GM18502 (cell line): ENCODE data around the gene FGF7.
"Not testable (repeated sequence)": the region's sequence is repeated elsewhere in the genome, so short reads cannot be mapped to it uniquely, and the experiment has no call there.

ENCODE experiments used
- ATAC-seq: cut with Tn5 transposase; IDR thresholded peaks from one replicate; pipeline ENCODE4 v1.9.1; 2021; ENCODE audit warnings: mild to moderate bottlenecking; ENCODE audit not compliant: unreplicated experiment, poor library complexity

FGF7 gene, protein sequence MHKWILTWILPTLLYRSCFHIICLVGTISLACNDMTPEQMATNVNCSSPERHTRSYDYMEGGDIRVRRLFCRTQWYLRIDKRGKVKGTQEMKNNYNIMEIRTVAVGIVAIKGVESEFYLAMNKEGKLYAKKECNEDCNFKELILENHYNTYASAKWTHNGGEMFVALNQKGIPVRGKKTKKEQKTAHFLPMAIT

DNA sequence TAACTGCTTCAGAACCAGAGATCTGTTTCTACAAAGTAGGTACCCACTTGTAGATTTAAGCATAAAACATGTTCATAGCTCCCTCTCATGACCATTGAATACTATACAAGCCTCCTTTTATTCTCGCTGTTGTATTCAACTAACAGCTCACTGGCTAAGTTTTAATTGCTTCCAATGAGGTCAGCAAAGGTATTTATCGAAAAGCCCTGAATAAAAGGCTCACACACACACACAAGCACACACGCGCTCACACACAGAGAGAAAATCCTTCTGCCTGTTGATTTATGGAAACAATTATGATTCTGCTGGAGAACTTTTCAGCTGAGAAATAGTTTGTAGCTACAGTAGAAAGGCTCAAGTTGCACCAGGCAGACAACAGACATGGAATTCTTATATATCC, at the start of gene FGF7:
FGF7 (plus strand) TSS at position 222 of the 400 bp plus-strand sequence. CDS start 1,056 bp downstream, outside the sequence.
- no peak for ATAC-seq

DNA sequence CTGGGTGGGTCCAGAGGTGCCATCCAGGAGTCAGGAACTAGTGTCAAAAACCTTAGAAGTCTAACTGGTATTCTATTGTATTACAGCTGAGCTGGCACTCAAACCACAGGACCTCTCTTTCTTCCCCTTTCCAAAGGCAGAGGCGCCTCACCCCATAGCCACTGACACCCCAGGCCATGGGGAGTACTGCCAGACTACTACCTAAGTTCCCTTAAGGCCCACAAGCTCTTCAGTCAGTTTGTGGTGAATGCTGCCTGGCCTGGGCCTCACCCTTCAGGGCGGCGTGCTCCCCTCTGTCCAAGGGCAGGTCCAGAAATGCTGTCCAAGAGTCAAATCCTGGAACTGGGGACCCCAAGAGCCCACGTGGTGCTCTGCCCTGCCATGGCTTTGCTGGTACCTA, 43.0 kb upstream of the FGF7 start:
- no peak for ATAC-seq

DNA sequence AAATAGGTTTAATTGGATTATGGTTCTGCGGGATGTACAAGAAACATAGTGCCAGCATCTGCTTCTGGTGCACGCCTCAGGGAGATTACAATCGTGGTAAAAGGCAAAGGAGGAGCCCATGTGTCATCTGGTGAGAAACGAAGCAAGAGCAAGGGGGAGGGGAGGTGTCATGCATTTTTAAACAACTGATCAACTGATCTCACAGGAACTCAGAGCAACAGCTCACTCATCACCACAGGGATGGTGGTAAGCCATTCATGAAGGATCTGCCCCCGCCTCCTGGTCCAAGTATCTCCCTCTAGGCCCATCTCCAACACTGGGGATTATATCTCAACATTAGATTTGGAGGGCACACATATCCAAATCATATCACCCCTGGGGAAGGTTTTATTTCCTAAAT, 42.1 kb upstream of the FGF7 start:
- ATAC-seq, result no peak

DNA sequence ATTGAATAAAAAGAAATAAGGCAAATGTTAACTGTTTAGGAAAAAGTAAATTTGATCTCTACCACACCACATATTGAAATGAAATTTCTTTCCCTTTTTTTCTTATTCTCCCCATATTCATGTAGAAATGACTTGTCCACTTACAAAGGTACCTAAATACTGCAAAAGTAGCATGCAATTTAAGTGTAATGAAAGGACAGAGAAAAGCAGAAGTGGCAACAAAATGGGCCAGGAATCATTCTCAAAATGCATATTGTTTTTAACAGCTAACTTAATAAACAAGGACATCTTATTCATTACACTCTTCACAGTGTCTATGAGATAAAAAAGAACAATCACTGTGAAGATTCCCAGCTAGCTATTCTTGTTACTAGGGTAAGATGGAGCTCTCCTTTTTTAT, 40.6 kb upstream of the FGF7 start:
- ATAC-seq, result no peak

DNA sequence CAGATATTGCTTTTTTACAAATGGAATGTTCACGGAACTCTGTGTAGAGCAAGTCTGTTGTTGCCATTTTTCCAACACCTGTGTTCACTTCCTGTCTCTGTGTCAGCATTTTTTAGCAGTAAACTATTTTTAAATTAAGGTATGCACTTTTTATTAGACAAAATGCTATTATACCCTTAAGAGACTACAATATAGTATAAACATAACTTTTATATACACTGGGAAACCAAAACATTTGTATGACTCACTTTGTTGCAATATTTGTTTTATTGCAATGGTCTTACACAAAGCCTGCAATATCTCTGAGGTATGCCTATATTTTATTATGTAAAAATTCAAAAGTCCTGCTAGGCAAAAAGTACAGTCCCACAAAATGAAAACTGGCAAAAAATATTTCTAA, 39.8 kb upstream of the FGF7 start:
- ATAC-seq, result no peak

DNA sequence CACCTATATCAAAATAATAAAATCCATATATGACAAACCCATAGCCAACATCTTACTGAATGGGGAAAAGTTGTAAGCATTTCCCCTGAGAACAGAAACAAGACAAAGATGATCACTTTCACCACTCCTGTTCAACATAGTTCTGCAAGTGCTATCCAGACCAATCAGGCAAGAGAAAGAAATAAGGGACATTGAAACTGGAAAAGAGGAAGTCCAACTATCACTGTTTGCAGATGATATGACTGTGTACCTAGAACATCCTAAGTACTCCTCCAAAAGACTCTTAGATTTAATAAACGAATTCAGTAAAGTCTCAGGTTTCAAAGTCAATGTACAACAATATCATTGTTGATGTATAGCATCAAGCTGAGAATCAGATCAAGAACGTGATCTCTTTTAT, 35.6 kb upstream of the FGF7 start:
- ATAC-seq, result no peak

DNA sequence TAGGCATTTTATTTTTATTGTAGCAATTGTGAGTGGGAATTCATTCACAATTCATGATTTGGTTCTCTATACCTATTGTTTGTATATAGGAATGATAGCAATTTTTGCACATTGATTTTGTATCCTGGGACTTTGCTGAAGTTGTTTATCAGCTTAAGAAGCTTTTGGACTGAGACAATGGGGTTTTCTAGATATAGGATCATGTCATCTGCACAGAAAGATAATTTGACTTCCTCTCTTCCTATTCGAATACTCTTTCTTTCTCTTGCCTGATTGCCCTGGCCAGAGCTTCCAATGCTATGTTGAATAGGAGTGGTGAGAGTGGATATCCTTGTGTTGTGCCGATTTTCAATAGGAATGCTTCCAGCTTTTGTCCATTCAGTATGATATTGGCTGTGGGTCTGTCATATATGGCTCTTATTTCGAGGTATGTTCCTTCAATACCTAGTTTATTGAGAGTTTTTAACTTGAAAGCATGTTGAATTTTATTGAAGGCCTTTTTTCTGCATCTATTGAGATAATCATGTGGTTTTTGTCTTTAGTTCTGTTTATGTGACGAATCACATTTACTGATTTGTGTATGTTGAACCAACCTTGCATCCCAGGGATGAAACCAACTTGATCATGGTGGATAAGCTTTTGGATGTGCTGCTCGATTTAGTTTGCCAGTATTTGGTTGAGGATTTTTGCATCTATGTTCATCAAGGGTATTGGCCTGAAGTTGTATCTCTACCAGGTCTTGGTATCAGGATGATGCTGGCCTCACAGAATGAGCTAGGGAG, 20.3 kb upstream of the FGF7 start:
- ATAC-seq, result not testable (repeated sequence)

DNA sequence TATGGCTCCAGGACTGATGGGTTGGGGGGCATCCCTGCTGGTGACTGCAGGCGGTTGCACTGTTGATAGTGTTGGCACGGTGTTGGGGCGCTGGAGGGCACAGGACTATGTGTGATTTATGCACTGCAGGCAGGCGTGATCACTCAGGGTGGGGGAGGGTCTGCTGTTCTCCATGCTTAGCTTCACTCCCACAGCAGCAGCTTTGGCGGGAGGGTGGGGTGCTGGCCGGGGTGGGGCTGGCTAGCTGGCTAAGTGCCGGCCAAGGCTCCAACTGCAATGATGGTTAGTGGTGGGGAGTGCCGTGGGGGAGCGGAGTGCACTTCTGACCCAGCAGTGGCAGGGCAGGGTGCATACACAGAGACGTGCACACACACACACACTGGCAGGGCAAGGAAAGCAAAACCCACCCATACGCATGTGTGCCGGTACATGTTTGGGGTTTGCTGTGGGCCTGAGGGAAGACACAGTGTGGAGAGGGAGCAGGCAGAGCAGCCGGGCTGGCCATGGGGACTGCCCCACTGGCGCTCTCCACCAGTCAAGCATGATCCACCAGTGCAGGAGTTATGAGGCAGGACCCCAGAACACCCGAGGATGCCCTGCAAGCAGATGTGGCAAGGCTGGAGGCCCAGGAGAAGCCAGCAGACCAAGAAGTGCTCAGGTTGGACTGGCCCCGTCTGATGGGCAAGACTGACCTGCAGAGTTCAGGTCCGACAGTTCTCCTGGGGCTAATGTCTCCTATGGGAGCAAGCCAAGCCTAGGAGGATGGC, 16.5 kb upstream of the FGF7 start:
- no peak for ATAC-seq

DNA sequence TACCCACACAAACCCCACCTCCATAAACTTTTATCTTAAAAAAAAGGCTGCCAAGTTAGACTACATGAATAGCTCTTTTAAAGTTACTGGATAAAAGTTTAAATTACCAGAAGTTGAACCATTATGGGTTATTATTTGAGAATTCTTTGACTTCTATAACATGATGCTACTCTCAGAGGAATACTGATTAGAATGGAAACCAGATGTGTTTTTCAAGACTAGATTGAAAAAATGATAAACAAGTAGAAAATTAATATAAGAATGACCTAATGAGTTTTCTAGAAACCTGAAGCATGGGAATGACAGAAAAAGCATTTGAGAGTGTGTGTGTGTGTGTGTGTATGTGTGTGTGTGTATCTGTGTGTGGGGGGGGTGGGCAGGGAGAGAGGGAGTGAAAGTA, 12.4 kb upstream of the FGF7 start:
- no peak for ATAC-seq

DNA sequence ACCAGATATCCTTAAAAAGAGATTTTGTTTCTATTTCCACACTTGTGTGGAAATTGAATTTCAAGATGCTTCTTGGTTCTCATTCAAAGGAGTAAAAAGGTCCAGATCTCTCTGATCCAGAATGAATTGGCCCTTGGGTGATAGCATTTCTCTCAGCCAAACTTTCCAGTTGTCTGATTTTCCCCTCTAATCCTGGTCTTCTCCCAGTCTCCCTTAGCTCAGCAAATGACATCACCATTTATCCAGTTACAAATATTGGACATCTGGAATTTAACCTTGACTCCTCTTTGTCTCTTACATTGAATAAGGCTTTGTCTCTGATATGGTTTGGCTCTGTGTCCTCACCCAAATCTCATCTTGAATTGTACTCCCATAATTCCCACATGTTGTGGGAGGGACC, 10.2 kb upstream of the FGF7 start:
- no peak for ATAC-seq

DNA sequence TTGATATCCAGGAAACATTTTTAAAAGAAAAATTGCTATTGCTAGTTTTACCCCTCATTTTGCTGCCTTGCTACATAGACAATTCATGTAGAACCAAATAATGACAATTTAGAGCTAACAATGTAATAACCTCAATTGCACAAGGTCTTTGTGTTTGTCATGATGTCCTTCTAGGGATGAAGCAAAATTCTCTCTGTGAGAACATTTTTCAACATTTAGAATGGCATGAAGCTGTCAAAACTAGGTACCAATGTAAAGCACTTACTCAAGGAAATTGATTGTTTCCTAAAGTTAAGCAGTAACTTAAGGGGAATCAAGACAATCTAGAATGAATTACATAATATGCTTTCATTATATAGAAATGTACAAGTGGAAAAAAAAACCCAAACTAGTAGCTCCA, 7.9 kb upstream of the FGF7 start:
- ATAC-seq, result no peak

DNA sequence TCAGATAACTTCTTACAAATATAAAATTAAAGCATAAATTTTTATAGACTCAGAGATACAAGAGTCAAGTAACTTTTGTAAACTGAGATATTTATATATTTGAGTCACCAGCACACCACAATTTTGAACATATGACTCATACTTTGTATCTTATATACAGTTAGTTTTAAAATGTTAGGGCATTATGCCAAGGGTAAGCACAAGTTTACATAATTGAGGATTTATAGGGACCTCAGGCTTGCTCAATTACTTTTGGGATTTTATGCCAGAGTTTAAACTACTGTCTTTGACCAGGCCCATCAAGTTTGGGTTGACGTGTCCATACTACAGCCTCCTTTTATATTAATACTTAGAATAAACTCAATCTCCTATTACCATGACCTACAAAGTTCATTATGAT, 7.4 kb upstream of the FGF7 start:
- no peak for ATAC-seq

DNA sequence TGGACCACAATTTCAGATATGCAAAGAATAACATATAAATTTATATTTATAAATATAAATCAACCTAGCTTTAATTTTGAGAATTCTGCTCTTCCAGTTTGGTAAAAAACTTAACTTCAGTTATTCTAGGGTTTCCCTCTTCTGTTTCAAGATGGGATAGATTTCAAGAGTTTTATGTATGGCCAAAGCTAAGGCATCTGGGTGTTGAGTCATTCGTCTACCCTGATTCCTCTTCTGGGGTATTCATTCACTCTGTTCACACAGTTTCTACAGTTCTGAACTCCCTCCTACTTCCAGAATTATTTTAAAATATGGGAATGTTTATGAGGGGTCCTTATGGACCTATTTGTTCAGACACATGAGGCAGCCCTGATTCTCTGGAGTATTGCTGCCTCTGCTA, 4.2 kb upstream of the FGF7 start:
- no peak for ATAC-seq

DNA sequence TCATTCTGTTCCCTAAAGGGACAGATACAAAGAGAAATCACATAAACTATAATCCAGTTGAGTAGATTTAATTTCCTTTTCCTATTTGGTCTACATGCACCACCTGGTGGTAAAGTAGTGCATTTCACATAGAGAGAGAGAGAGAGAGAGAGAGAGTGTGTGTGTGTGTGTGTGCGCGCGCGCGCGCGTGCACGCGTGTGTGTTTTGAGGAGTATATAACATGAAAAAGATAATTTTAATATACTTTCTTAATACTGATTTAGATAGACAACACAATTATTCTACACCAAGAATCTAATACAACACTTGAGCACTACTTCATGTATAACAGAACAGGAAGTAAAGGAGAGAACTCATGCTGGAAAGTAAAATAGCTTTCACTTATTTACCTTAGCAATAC, 1.1 kb upstream of the FGF7 start:
- peak; percentile 75 for ATAC-seq

DNA sequence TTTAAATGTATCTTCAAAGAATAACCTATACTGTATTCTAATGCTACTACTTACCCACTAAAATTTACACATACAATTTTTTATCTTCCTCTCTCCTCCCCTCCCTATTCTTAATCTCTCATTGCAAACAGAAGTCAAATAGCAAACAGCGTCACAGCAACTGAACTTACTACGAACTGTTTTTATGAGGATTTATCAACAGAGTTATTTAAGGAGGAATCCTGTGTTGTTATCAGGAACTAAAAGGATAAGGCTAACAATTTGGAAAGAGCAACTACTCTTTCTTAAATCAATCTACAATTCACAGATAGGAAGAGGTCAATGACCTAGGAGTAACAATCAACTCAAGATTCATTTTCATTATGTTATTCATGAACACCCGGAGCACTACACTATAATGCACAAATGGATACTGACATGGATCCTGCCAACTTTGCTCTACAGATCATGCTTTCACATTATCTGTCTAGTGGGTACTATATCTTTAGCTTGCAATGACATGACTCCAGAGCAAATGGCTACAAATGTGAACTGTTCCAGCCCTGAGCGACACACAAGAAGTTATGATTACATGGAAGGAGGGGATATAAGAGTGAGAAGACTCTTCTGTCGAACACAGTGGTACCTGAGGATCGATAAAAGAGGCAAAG, 984 bp downstream of the FGF7 start:
- ATAC-seq, result no peak

DNA sequence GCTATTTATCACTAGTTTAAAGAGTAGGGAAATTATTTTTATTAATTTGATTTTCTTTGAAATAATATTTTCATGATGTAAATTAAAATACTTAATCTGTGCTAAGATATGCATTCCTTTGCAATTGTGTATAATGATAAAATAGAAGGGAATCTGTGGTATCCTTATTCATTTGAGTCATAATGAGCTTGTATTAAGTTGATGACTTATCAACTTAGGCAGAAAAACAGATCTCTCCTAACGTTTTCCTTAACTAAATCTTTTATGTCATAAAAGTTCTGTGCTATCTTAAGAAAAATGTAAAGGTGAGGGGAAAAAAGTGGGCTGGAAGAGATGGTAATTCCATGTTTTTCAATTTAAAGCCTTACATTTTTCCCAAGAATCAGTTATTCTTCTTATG, 1.9 kb downstream of the FGF7 start:
- ATAC-seq, result no peak

DNA sequence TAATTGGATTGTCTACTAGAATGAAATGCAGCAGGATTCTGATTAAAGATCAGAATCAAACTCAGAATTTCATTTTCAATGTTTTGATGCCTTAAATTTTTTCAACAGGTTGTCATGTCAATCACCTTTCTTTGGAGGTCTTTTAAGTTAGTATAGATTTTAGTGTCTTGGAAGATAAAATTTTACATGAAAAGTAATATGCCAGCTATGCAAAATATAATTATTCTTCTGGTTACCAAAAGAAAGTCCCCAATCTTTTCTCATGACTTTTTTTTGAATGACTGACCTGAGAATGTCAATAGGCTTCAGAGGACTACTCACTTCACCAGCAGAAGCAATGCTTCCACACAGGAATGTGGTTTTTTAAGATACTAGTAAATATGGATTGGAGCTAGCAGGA, 4.3 kb downstream of the FGF7 start:
- ATAC-seq, result no peak

DNA sequence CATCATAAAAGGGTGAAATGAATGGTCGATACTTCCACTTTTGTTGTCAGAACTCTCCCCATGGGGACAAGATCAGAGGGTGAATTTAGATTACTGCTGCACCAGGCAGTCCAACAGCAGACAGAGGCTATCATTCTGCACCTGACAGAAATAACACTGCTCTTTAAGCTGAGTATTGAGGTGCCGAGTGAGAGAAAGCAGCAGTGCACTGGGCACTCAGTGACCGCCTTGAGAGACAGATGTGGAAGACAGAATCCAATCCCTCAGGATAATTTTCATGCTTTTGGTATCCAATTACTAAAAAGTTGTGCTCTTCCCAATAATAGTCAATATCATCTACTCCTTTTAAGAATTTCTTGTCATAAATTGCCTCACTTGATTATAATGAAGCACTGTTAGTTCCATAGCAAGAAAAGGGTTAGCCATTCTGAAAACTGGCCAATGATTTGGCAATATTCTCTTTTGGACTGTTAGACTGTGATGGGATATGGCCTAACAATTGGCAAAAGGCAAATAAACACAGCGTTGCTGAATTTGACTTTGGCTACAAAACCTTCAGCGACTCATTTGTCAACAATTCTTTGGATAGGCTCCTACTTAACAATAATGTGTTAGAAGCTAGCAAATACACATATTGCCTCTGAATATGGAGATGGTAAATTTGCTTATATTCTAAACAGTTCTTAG, 5.5 kb downstream of the FGF7 start:
- ATAC-seq, result no peak

DNA sequence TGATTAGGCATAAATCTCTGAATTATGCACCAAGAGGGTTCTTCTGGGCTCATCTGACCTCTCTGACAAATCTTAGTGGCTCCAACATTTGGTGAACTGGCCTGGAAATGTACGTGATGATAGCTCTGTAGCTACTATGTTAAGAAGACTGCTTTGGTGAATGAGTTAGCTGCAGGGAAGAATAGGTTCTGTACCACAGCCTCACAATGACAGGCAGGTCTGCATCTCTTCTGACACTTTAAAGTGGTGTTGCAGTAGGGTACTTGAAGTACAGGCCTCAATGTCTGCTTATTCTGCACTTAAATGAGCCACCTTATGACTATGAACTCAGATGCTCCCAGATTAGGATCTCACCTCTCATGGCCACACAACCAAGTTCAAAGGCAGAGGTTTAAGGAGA, 7.0 kb downstream of the FGF7 start:
- ATAC-seq, result no peak

DNA sequence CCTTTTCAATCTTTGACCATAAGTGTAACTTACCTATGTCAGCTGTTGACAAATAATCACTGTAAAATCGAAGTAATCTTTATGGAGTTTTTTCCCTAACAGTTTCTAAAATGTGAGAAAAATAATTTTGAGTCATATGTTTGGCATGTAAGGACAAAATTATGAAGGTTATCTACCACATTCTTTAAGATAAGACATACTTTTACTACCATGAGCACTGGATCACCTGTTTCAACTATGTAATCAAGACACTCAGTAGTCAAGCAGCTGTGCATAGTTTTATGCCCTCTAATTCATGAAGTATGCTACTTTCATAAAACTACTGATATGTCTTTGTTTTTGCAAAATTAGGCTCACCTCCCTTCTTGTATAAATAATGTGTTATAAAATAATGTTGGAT, 12.1 kb downstream of the FGF7 start:
- ATAC-seq, result no peak
